Effector memory CD4-positive, alpha-beta T cell (primary cell): Measurements from ENCODE around the gene WFDC8.

Experiments used
- DNase-seq, 3 donors: peaks; one replicate each; pipeline ENCODE4 v3.0.0-alpha.2; 2020
- H3K27ac ChIP-seq: 2 replicates; pipeline ENCODE4 v1.7.0; 2013; ENCODE audit warnings: mild to moderate bottlenecking, low read length, moderate library complexity; ENCODE audit not compliant: insufficient read depth, poor library complexity, severe bottlenecking
- H3K27me3 ChIP-seq: replicated peaks from 2 replicates; pipeline ENCODE4 v1.7.0; 2013; ENCODE audit warnings: mild to moderate bottlenecking, low read length; ENCODE audit not compliant: insufficient read depth, control insufficient read depth, poor library complexity, severe bottlenecking
- H3K36me3 ChIP-seq: 2 replicates; pipeline ENCODE4 v1.7.0; 2013; ENCODE audit warnings: mild to moderate bottlenecking, low read length, moderate library complexity; ENCODE audit not compliant: control insufficient read depth, insufficient read depth
- H3K4me1 ChIP-seq: 2 replicates; pipeline ENCODE4 v1.7.0; 2013; ENCODE audit warnings: low read length, mild to moderate bottlenecking; ENCODE audit not compliant: control insufficient read depth, insufficient read depth, poor library complexity, severe bottlenecking
- H3K4me3 ChIP-seq: 2 replicates; pipeline ENCODE4 v1.7.0; 2013; ENCODE audit warnings: low read length, low read depth, mild to moderate bottlenecking; ENCODE audit not compliant: insufficient read depth, poor library complexity, severe bottlenecking
- H3K9me3 ChIP-seq: 2 replicates; pipeline ENCODE4 v1.7.0; 2013; ENCODE audit warnings: mild to moderate bottlenecking, low read length, moderate library complexity; ENCODE audit not compliant: control insufficient read depth

Gene WFDC8

GRCh38 chr20:45502561-45502960 is 76.5 kb downstream of the WFDC8 start:
- H3K4me1 ChIP-seq: no peaks in the 10 kb centered on the region
- H3K27ac ChIP-seq: no peak overlapping the region
- no peaks in the 10 kb centered on the region for H3K36me3 ChIP-seq
- no peaks in the 10 kb centered on the region for H3K9me3 ChIP-seq
- no peak overlapping the region for H3K4me3 ChIP-seq
- no peak for DNase-seq
- peaks cover 10% of the 10 kb centered on the region for H3K27me3 ChIP-seq
